HEK293T (cell line): ENCODE data around the gene DDAH1.

Experiments
- CTCF ChIA-PET: fragments of 350-600 bp; formaldehyde crosslinking; extraction: SDS; loops from one replicate; lab custom pipeline; 2021; ENCODE audit warnings: antibody characterized with exemption, inconsistent platforms; lab: Yijun Ruan, JAX
- POLR2A ChIA-PET: fragments of 350-600 bp; formaldehyde crosslinking; extraction: SDS; loops from one replicate; lab custom pipeline; 2020; ENCODE audit warnings: antibody characterized with exemption, inconsistent platforms; lab: Yijun Ruan, JAX
- DNase-seq: peaks from one replicate; pipeline ENCODE4 v3.0.0; 2012; ENCODE audit warnings: mixed read lengths; ENCODE audit errors: extremely low spot score
- ARNT ChIP-seq: fragments of 450-650 bp; IDR thresholded peaks from 2 replicates; pipeline ENCODE4 v1.6.1; 2017; ENCODE audit warnings: mild to moderate bottlenecking
- BHLHE40 ChIP-seq: fragments of 450-650 bp; IDR thresholded peaks from 2 replicates; pipeline ENCODE4 v1.6.1; 2016; ENCODE audit warnings: mild to moderate bottlenecking, moderate library complexity, borderline replicate concordance
- CTBP1 ChIP-seq: fragments of 450-650 bp; IDR thresholded peaks from 2 replicates; pipeline ENCODE4 v1.6.1; 2016; ENCODE audit warnings: borderline replicate concordance
- ELF4 ChIP-seq: fragments of 450-650 bp; IDR thresholded peaks from 2 replicates; pipeline ENCODE4 v1.6.1; 2017; ENCODE audit warnings: antibody characterized with exemption
- FOXA1 ChIP-seq: fragments of 450-650 bp; IDR thresholded peaks from 2 replicates; pipeline ENCODE4 v1.6.1; 2016; ENCODE audit warnings: mild to moderate bottlenecking
- FOXK2 ChIP-seq: fragments of 450-650 bp; IDR thresholded peaks from 2 replicates; pipeline ENCODE4 v1.6.1; 2016; ENCODE audit warnings: mild to moderate bottlenecking
- FOXM1 ChIP-seq: fragments of 450-650 bp; IDR thresholded peaks from 2 replicates; pipeline ENCODE4 v1.6.1; 2017; ENCODE audit warnings: mild to moderate bottlenecking, borderline replicate concordance
- HDGF ChIP-seq: fragments of 450-650 bp; IDR thresholded peaks from 2 replicates; pipeline ENCODE4 v1.6.1; 2017; ENCODE audit warnings: antibody characterized with exemption, borderline replicate concordance
- L3MBTL2 ChIP-seq: fragments of 450-650 bp; conservative IDR thresholded peaks from 2 replicates; pipeline ENCODE4 v1.6.1; 2016; ENCODE audit warnings: mild to moderate bottlenecking
- LEF1 ChIP-seq: fragments of 450-650 bp; IDR thresholded peaks from 2 replicates; pipeline ENCODE4 v1.6.1; 2017; ENCODE audit warnings: mild to moderate bottlenecking, borderline replicate concordance
- NFRKB ChIP-seq: fragments of 450-650 bp; IDR thresholded peaks from 2 replicates; pipeline ENCODE4 v1.6.1; 2016; ENCODE audit warnings: mild to moderate bottlenecking, moderate library complexity
- SP1 ChIP-seq: fragments of 450-650 bp; IDR thresholded peaks from 2 replicates; pipeline ENCODE4 v1.6.1; 2017
- SUZ12 ChIP-seq: fragments of 450-650 bp; IDR thresholded peaks from 2 replicates; pipeline ENCODE4 v1.6.1; 2016; ENCODE audit warnings: mild to moderate bottlenecking
- TARDBP ChIP-seq: fragments of 450-650 bp; IDR thresholded peaks from 2 replicates; pipeline ENCODE4 v1.6.1; 2016
- ZNF384 ChIP-seq: fragments of 450-650 bp; IDR thresholded peaks from 2 replicates; pipeline ENCODE4 v1.6.1; 2016
- TF ChIP-seq, protein P1 (sequence below): fragments of 450-650 bp; IDR thresholded peaks from 2 replicates; pipeline ENCODE4 v1.6.1; 2016

The DDAH1 gene

DNA sequence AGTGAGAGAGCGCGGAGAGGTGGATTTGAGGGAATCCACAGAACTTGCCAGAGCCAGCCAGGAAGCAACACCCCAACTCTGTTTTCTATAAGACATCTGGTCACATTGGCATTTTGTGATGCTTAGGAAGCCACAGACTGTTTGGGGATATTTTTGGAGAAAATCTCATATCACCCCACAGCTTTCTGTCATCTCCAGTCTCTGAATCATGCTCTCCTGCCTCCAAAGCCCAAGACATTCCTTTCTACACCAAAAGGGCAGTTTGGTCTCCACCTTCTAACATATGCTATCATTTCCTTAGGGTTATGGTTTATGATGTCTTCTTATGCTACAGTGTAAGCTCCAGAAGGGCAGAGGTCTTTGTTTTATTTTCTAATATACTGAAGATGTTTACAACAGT lies 174.1 kb downstream of the DDAH1 start:
- DNase-seq: no peak
- CTCF ChIA-PET: no interaction called here
- POLR2A ChIA-PET: interaction anchor here (1.0 kb wide), 1 partner anchor 14 kb away, joined by 3 read pairs; the partner anchor contains the start of gene BCL10

GRCh38 chr1:85289848-85290335 lies 175.1 kb downstream of the DDAH1 start:
- ChIA-PET CTCF (interaction anchor here (0.6 kb wide), 1 partner anchor 1297 kb away, joined by 4 read pairs; no protein-coding TSS in a partner anchor), POLR2A (interaction anchor here (1.0 kb wide), 1 partner anchor 13 kb away, joined by 3 read pairs; the partner anchor contains the start of gene BCL10)
- DNase-seq: no peak
- TF ChIP-seq HDGF (no peak), FOXK2 (no peak)

More for the DNA sequence above, 174.1 kb downstream of the DDAH1 start:
- no peak for TF ChIP-seq HDGF
- TF ChIP-seq SUZ12: no peak
- no peak for TF ChIP-seq NFRKB
- no peak for TF ChIP-seq TARDBP
- TF ChIP-seq L3MBTL2: no peak

DNA sequence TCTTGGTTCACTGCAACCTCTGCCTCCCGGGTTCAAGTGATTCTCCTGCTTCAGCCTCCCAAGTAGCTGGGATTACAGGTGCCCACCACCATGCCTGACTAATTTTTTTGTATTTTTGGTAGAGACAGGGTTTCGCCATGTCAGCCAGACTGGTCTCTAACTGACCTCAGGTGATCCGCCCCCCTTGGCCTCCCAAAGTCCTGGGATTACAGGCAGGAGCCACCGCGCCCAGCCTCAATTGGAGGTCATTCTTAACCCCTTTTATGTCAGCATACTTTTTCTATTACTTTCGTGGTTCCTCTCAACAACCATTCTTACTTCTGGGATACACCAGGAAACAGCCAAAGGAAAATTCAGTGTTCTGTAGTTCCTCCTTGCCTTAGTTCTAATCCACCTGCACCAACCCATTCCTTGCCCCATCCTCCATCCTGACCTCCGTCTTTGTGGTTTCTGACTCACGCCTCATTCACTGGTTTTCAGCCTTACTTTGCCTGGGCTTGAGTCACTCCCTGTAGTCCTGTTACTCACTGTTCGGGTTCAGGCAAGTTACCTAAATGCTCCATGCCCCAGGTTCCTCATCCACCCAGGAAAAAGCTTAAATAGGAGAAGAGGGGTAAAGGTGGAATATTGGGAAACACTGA lies 175.6 kb downstream of the DDAH1 start:
- ChIA-PET POLR2A (no interaction called here), CTCF (no interaction called here)
- DNase-seq: no peak
- no peak for TF ChIP-seq TARDBP
- no peak for TF ChIP-seq NFRKB
- no peak for TF ChIP-seq HDGF
- TF ChIP-seq FOXA1: no peak
- no peak for TF ChIP-seq ZNF384
- TF ChIP-seq, protein P1, sequence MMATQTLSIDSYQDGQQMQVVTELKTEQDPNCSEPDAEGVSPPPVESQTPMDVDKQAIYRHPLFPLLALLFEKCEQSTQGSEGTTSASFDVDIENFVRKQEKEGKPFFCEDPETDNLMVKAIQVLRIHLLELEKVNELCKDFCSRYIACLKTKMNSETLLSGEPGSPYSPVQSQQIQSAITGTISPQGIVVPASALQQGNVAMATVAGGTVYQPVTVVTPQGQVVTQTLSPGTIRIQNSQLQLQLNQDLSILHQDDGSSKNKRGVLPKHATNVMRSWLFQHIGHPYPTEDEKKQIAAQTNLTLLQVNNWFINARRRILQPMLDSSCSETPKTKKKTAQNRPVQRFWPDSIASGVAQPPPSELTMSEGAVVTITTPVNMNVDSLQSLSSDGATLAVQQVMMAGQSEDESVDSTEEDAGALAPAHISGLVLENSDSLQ: no peak
- no peak for TF ChIP-seq ARNT
- TF ChIP-seq SP1: no peak
- TF ChIP-seq SUZ12: no peak
- TF ChIP-seq L3MBTL2: no peak
- no peak for TF ChIP-seq LEF1
- no peak for TF ChIP-seq FOXM1
- TF ChIP-seq CTBP1: no peak
- TF ChIP-seq FOXK2: no peak
- TF ChIP-seq ELF4: no peak
- no peak for TF ChIP-seq BHLHE40

DNA sequence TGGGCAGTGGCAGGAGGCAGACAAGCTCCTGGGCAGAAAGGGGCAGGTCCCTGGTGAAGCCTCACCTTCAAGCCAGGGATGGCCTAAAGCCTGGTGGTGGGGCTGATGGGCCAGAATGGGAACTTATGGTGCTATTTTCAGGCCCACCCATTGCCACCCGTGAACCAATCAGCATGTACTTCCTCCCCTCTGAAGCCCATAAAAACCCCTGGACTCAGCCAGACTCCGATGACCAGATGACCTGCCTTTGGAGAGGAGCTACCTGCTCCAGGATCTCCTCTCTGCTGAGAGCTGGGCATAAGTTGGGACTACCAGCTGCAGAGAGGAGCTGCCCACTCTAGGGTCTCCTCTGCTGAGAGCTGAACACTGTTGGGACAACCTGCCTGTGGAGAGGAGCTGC lies 180.8 kb downstream of the DDAH1 start:
- ChIA-PET POLR2A (interaction anchor here (0.9 to 1.8 kb wide), 2 partner anchors 8 to 234 kb away, joined by 4 to 9 read pairs; partner anchors contain the start of gene BCL10), CTCF (interaction anchor here (0.7 kb wide), 1 partner anchor 25 kb away, joined by 4 read pairs; the partner anchor contains the start of gene C1orf52)
- no peak for DNase-seq

GRCh38 chr1:85283475-85284199 lies 181.3 kb downstream of the DDAH1 start:
- DNase-seq: no peak

More for the DNA sequence above, 180.8 kb downstream of the DDAH1 start:
- TF ChIP-seq ZNF384: no peak
- TF ChIP-seq, protein P1: no peak
- TF ChIP-seq FOXM1: no peak
- TF ChIP-seq TARDBP: no peak
- no peak for TF ChIP-seq CTBP1
- TF ChIP-seq FOXA1: no peak
- no peak for TF ChIP-seq ARNT
- no peak for TF ChIP-seq LEF1
- TF ChIP-seq FOXK2: no peak
- TF ChIP-seq BHLHE40: no peak
- no peak for TF ChIP-seq SP1
- TF ChIP-seq L3MBTL2: no peak
- no peak for TF ChIP-seq ELF4
- TF ChIP-seq HDGF: no peak
- no peak for TF ChIP-seq SUZ12
- TF ChIP-seq NFRKB: no peak

GRCh38 chr1:85282424-85282823 lies 182.5 kb downstream of the DDAH1 start:
- TF ChIP-seq BHLHE40: no peak
- no peak for TF ChIP-seq FOXA1
- no peak for TF ChIP-seq FOXM1
- TF ChIP-seq LEF1: no peak
- no peak for TF ChIP-seq ELF4
- no peak for TF ChIP-seq ARNT
- no peak for TF ChIP-seq L3MBTL2
- TF ChIP-seq, protein P1: no peak
- TF ChIP-seq HDGF: no peak
- no peak for TF ChIP-seq ZNF384
- no peak for TF ChIP-seq NFRKB
- no peak for TF ChIP-seq CTBP1
- TF ChIP-seq TARDBP: no peak
- DNase-seq: peak; percentile 43
- ChIA-PET POLR2A (no interaction called here), CTCF (no interaction called here)

More at GRCh38 chr1:85283475-85284199, 181.3 kb downstream of the DDAH1 start:
- ChIA-PET POLR2A (interaction anchor here (0.7 to 1.8 kb wide), 3 partner anchors 7 to 602 kb away, joined by 4 to 9 read pairs (median 6); partner anchors contain the start of gene BCL10), CTCF (interaction anchor here (0.7 to 1.1 kb wide), 2 partner anchors 14 to 53 kb away, joined by 3 to 7 read pairs; no protein-coding TSS in a partner anchor)
- TF ChIP-seq FOXA1: no peak
- TF ChIP-seq HDGF: no peak
- TF ChIP-seq BHLHE40: no peak
